IPS-20b (cell line): ENCODE data around the gene TYMS.
A peak's percentile ranks its signal among the peaks of the same experiment; 100 is the strongest.

Source experiments
- H3K27ac ChIP-seq: one replicate; pipeline ENCODE4 v1.5.1; 2013; ENCODE audit warnings: low read length
- H3K27me3 ChIP-seq: 2 replicates; pipeline ENCODE4 v1.6.1; 2013; ENCODE audit warnings: mild to moderate bottlenecking, low read length, inconsistent platforms; ENCODE audit not compliant: insufficient read depth
- H3K36me3 ChIP-seq: 2 replicates; pipeline ENCODE4 v1.6.1; 2013; ENCODE audit warnings: low read depth, mild to moderate bottlenecking, inconsistent platforms, low read length, moderate library complexity; ENCODE audit not compliant: insufficient read depth
- H3K4me1 ChIP-seq: 2 replicates; pipeline ENCODE4 v1.6.1; 2013; ENCODE audit warnings: mild to moderate bottlenecking, control low read depth, inconsistent platforms, low read length, moderate library complexity; ENCODE audit not compliant: insufficient read depth
- H3K4me3 ChIP-seq: 2 replicates; pipeline ENCODE4 v1.5.1; 2013; ENCODE audit warnings: mild to moderate bottlenecking, low read length, inconsistent platforms
- H3K9ac ChIP-seq: 2 replicates; pipeline ENCODE4 v1.6.1; 2013; ENCODE audit warnings: low read depth, mild to moderate bottlenecking, inconsistent platforms, low read length, moderate library complexity
- H3K9me3 ChIP-seq: 2 replicates; pipeline ENCODE4 v1.6.1; 2013; ENCODE audit warnings: mild to moderate bottlenecking, low read depth, low read length, inconsistent platforms; ENCODE audit not compliant: insufficient read depth

TYMS gene

DNA sequence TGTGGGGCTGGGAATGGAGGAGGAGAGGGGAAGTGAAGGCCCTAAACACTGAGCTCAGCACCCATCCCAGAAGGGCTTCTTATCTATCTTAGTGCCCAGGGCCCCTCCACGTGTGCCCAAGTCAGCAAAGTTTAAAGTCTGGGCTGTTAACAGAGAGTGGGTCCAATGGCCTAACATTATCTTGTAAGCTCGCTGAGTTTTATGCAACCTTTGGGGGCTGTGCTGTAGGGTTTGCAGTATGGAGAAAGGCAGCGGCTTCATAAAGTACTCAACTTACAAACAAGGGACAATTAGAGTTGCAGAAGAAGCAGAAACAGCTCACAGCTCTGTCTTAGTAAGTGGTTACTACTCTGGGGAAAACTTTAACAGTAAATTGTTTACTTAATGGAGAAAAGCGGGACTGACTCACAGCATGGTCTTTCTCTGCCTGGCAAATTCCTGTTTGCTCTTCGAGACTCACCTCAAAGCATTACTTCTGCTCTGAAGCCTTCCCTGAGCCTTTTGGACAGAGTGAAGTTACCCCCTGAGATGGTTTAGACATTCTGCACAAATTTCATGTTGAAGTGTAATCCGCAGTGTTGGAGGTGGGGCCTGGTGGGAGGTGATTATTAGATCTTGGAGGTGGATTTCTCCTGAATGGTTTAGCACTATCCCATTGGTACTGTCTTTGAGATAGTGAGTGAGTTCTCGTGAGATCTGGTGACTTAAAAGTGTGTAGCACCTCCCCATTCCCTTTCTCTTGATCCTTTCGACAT is 45.9 kb downstream of the TYMS start:
- Histone ChIP-seq H3K4me3 (no peak overlapping the region), H3K9ac (no peak overlapping the region), H3K27me3 (no peaks in the 10 kb centered on the region), H3K9me3 (no peaks in the 10 kb centered on the region), H3K27ac (no peak overlapping the region), H3K4me1 (no peaks in the 10 kb centered on the region), H3K36me3 (peaks cover 38% of the 10 kb centered on the region)

DNA sequence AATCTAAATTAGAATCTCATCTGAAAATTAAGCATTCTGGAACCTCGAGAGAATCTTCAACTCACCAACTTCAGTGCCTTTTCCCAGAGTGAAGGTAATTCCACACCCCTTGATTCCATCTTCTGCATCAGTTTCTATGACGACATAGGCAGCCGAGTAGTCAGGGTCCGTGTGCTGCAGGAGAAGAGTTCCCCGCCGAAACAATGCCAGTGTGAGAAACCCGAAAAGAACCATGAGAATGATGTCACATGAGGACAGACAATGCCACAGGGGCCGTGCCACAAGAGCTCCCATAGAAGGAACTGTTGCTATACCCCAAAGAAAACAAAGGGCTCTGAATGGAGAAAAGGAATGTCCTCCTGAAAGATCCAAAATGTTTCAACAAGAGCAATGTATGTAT is 49.0 kb downstream of the TYMS start:
- Histone ChIP-seq H3K36me3 (peaks cover 39% of the 10 kb centered on the region), H3K27me3 (no peaks in the 10 kb centered on the region)

DNA sequence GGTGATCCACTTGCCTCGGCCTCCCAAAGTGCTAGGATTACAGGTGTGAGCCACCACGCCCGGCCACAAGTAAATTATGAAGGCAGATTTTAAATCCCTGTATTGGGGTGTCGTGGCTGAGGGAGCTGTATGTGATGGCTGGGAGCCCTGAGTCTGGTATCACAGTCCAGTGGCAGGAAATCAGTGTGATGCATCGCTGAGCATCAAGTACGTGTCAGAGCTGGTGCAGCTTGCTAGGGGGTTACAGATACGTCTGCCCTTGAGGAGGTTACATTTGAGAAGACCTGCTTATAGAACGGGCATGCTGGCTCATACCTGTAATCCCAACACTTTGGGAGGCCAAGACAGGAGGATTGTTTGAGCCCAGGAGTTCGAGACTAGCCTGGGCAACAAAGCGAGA is 50.6 kb downstream of the TYMS start:
- Histone ChIP-seq H3K9ac (no peak overlapping the region), H3K9me3 (no peaks in the 10 kb centered on the region), H3K27ac (no peak overlapping the region), H3K27me3 (no peaks in the 10 kb centered on the region), H3K4me3 (no peak overlapping the region), H3K36me3 (peaks cover 35% of the 10 kb centered on the region), H3K4me1 (no peaks in the 10 kb centered on the region)

More for the DNA sequence above, 49.0 kb downstream of the TYMS start:
- Histone ChIP-seq H3K27ac (no peak overlapping the region), H3K4me3 (no peak overlapping the region), H3K9ac (no peak overlapping the region), H3K9me3 (no peaks in the 10 kb centered on the region), H3K4me1 (no peaks in the 10 kb centered on the region)

- Histone ChIP-seq H3K9me3 (no peaks in the 10 kb centered on the region; the same call in 1 of the 2 replicates), H3K4me3 (no peak overlapping the region), H3K4me1 (no peaks in the 10 kb centered on the region), H3K27ac (no peak overlapping the region), H3K9ac (no peak overlapping the region), H3K36me3 (peaks cover 23% of the 10 kb centered on the region), H3K27me3 (no peaks in the 10 kb centered on the region)
Observed at GRCh38 chr18:709771-710170, 52.3 kb downstream of the TYMS start.

GRCh38 chr18:710418-711300 is 53.2 kb downstream of the TYMS start:
- Histone ChIP-seq H3K9ac (peak overlapping the region; percentile 85; the same call in 1 of the 2 replicates), H3K4me3 (peak overlapping the region; percentile 87), H3K9me3 (no peaks in the 10 kb centered on the region; the same call in 1 of the 2 replicates), H3K27me3 (no peaks in the 10 kb centered on the region), H3K27ac (no peak overlapping the region), H3K36me3 (peaks cover 15% of the 10 kb centered on the region), H3K4me1 (no peaks in the 10 kb centered on the region)

DNA sequence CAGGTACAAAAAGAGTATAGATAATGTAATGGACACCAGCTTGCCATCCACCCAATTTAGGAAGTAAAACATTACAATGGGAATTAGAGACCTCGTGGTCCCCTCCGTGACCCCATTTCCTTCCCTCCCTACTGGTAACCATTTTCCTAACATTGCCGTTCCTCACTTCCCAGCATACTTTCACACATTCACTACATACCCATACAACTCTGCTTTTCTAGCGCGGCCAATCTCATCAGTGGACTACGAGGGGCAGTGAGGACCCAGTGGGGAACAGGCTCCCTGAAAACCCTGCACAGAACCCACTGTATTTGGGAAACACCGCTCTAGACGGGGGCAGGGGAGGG is 53.8 kb downstream of the TYMS start:
- Histone ChIP-seq H3K27me3 (no peaks in the 10 kb centered on the region), H3K36me3 (peaks cover 10% of the 10 kb centered on the region), H3K4me3 (peak overlapping the region; percentile 87), H3K9me3 (no peaks in the 10 kb centered on the region; the same call in 1 of the 2 replicates), H3K27ac (no peak overlapping the region), H3K4me1 (no peaks in the 10 kb centered on the region), H3K9ac (peak overlapping the region; percentile 85)

GRCh38 chr18:711657-712400 is 54.4 kb downstream of the TYMS start:
- peak overlapping the region; percentile 85 for H3K9ac ChIP-seq
- no peaks in the 10 kb centered on the region; the same call in 1 of the 2 replicates for H3K9me3 ChIP-seq
- H3K27me3 ChIP-seq, result no peaks in the 10 kb centered on the region
- no peaks in the 10 kb centered on the region for H3K4me1 ChIP-seq
- H3K36me3 ChIP-seq, result peaks cover 8% of the 10 kb centered on the region
- peak overlapping the region; percentile 87 for H3K4me3 ChIP-seq
- H3K27ac ChIP-seq, result no peak overlapping the region

DNA sequence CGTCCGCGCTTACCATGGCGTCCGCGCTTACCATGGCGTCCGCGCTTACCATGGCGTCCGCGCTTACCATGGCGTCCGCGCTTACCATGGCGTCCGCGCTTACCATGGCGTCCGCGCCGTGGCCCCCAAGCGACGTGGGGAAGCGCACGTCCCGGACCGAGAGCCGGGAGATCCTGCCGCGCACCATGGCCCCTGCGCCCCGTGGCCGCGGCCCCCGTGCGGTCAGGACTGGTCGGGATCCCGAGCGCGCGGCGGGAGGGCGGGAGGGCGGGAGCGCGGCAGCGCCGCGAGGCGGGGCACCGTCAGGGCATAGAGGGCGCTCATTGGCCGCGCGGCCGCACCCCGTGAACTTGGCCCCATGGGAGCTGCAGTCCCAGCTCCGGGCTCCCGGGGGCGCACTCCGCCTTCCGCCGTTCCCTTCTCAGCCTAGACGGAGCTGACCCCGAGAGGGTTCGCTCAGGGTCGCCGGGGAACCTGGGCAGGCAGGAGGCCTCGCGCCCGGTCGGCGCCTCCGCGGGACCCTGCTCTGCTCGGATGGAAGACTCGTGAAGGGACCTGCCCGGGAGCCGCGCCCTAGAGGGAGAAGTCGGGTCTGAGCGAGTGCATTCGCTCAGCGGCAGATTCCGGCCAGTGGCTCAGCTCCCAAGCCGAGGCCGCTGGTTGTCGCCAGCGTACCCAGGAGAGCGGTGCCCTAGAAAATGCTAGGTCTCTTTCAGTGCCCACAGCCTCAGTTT is 55.1 kb downstream of the TYMS start, which contains the start of gene ENOSF1:
Gene ENOSF1, minus strand, starts transcription at position 230 of the 734 bp plus-strand sequence. Its CDS starts 43 bp downstream, at position 187.
- Histone ChIP-seq H3K9me3 (no peaks in the 10 kb centered on the region; the same call in 1 of the 2 replicates), H3K4me1 (no peaks in the 10 kb centered on the region), H3K27me3 (no peaks in the 10 kb centered on the region), H3K9ac (peak within 1 kb of the TSS; percentile 85), H3K4me3 (peak within 1 kb of the TSS; percentile 87), H3K27ac (no peak within 1 kb of the TSS), H3K36me3 (peaks cover 8% of the 10 kb centered on the region)

DNA sequence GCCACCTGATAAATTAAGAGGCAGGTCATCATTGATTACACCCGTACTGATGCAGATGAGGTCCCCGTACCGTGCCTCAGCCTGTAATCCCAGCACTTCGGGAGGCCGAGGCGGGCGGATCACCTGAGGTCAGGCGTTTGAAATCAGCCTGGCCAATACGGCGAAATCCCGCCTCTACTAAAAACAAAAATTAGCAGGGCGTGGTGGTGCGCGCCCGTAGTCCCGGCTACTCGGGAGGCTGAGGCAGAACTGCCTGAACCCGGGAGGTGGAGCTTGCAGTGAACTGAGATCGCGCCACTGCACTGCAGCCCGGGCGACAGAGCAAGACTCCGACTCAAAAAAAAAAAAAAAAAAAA is 55.7 kb downstream of the TYMS start:
- Histone ChIP-seq H3K4me3 (peak overlapping the region; percentile 58; the same call in 1 of the 2 replicates), H3K27me3 (no peaks in the 10 kb centered on the region), H3K36me3 (peaks cover 8% of the 10 kb centered on the region), H3K9ac (peak overlapping the region; percentile 46; the same call in 1 of the 2 replicates), H3K27ac (no peak overlapping the region), H3K9me3 (no peaks in the 10 kb centered on the region; the same call in 1 of the 2 replicates), H3K4me1 (no peaks in the 10 kb centered on the region)

GRCh38 chr18:715626-716025 is 58.2 kb downstream of the TYMS start:
- no peak overlapping the region for H3K4me3 ChIP-seq
- no peak overlapping the region for H3K27ac ChIP-seq
- H3K36me3 ChIP-seq, result no peaks in the 10 kb centered on the region; the same call in 1 of the 2 replicates
- no peaks in the 10 kb centered on the region for H3K27me3 ChIP-seq
- no peaks in the 10 kb centered on the region for H3K4me1 ChIP-seq
- no peak overlapping the region for H3K9ac ChIP-seq
- no peaks in the 10 kb centered on the region; the same call in 1 of the 2 replicates for H3K9me3 ChIP-seq

DNA sequence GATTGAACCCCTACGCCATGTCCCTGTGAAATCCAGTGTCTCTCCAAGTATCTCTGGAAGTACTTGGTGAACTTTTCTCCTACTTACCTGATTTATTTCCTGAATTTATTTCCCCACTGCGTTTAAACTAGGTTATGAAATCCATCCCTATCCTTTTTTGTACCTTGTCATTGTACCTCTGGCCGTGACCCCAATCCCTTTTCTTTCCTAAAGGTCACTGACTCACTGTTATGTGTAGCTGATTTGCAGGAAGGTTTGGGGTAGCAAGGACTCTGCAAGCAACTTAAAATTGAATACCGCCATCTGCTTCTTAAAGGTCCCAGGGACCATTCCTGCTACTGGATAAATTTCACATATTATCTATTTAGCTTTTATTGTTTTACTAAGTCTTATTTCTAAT is 59.5 kb downstream of the TYMS start:
- no peaks in the 10 kb centered on the region for H3K4me1 ChIP-seq
- H3K4me3 ChIP-seq, result no peak overlapping the region
- H3K9me3 ChIP-seq, result no peaks in the 10 kb centered on the region; the same call in 1 of the 2 replicates
- no peak overlapping the region for H3K27ac ChIP-seq
- H3K27me3 ChIP-seq, result no peaks in the 10 kb centered on the region
- H3K36me3 ChIP-seq, result no peaks in the 10 kb centered on the region; the same call in 1 of the 2 replicates
- H3K9ac ChIP-seq, result no peak overlapping the region
